HEK293 (cell line): ENCODE results near the gene ZDHHC14.
"Not testable (repeated sequence)": the region's sequence is repeated elsewhere in the genome, so short reads cannot be mapped to it uniquely, and the experiment has no call there.

ENCODE experiments used
- CTCF ChIA-PET: fragments of 350-600 bp; formaldehyde crosslinking; extraction: SDS; loops from one replicate; lab custom pipeline; 2021; ENCODE audit warnings: antibody characterized with exemption; lab: Yijun Ruan, JAX
- POLR2A ChIA-PET: fragments of 300-600 bp; formaldehyde crosslinking; extraction: SDS; loops from one replicate; lab custom pipeline; 2020; ENCODE audit warnings: antibody characterized with exemption, inconsistent platforms; lab: Yijun Ruan, JAX
- H3K27ac ChIP-seq: fragments of 200-500 bp; sonication (Bioruptor generic); 2 replicates; pipeline ENCODE4 v1.5.1; 2014; ENCODE audit warnings: low read depth, low read length, control low read depth, inconsistent platforms; ENCODE audit errors: extremely low read depth
- H3K36me3 ChIP-seq, 2 experiments: fragments of 200-500 bp in 1 of 2; sonication (Bioruptor generic) in 1 of 2; 1 replicate in 1 of 2; 2 replicates in 1 of 2; pipeline ENCODE4 v1.5.1; 2014 to 2017; ENCODE audit warnings: inconsistent platforms in 2 of 2, low read length in 2 of 2; ENCODE audit not compliant: control insufficient read depth in 2 of 2, insufficient read depth in 1 of 2
- H3K4me1 ChIP-seq: fragments of 200-500 bp; sonication (Bioruptor generic); 2 replicates; pipeline ENCODE4 v1.5.1; 2014; ENCODE audit warnings: mild to moderate bottlenecking, low read length, inconsistent platforms; ENCODE audit not compliant: control insufficient read depth, insufficient read depth
- H3K4me3 ChIP-seq: 2 replicates; pipeline ENCODE4 v1.5.1; 2011; ENCODE audit warnings: low read depth, mild to moderate bottlenecking, control low read depth, low read length, moderate library complexity
- H3K9me3 ChIP-seq: fragments of 200-500 bp; sonication (Bioruptor generic); 2 replicates; pipeline ENCODE4 v1.5.1; 2014; ENCODE audit warnings: low read depth, low read length, inconsistent platforms; ENCODE audit not compliant: control insufficient read depth, insufficient read depth
- GLI4 ChIP-seq: fragments of 450-650 bp; formaldehyde crosslinking; IDR thresholded peaks from 2 replicates; pipeline ENCODE4 v1.5.1; 2016; ENCODE audit warnings: missing biosample characterization, missing genetic modification characterization
- KLF16 ChIP-seq: fragments of 450-650 bp; formaldehyde crosslinking; IDR thresholded peaks from 2 replicates; pipeline ENCODE4 v1.5.1; 2017; ENCODE audit warnings: missing biosample characterization, missing genetic modification characterization
- PRDM10 ChIP-seq: fragments of 450-650 bp; formaldehyde crosslinking; IDR thresholded peaks from 2 replicates; pipeline ENCODE4 v1.5.1; 2016; ENCODE audit warnings: missing biosample characterization, missing genetic modification characterization
- RBAK ChIP-seq: fragments of 450-650 bp; formaldehyde crosslinking; IDR thresholded peaks from 2 replicates; pipeline ENCODE4 v1.5.1; 2016; ENCODE audit warnings: missing biosample characterization, missing genetic modification characterization
- SALL2 ChIP-seq: fragments of 450-650 bp; formaldehyde crosslinking; IDR thresholded peaks from 2 replicates; pipeline ENCODE4 v1.5.0; 2017; ENCODE audit warnings: missing biosample characterization, mild to moderate bottlenecking, missing genetic modification characterization, borderline replicate concordance
- ZBTB7A ChIP-seq: fragments of 450-650 bp; formaldehyde crosslinking; IDR thresholded peaks from 2 replicates; pipeline ENCODE4 v1.5.1; 2016; ENCODE audit warnings: low read depth, missing biosample characterization, missing genetic modification characterization
- ZBTB8A ChIP-seq: fragments of 450-650 bp; formaldehyde crosslinking; IDR thresholded peaks from 2 replicates; pipeline ENCODE4 v1.5.1; 2016; ENCODE audit warnings: missing biosample characterization, missing genetic modification characterization
- ZNF24 ChIP-seq: fragments of 450-650 bp; formaldehyde crosslinking; IDR thresholded peaks from 2 replicates; pipeline ENCODE4 v1.5.1; 2016; ENCODE audit warnings: missing biosample characterization, missing genetic modification characterization
- ZNF335 ChIP-seq: fragments of 450-650 bp; formaldehyde crosslinking; conservative IDR thresholded peaks from 2 replicates; pipeline ENCODE4 v1.5.1; 2016; ENCODE audit warnings: missing biosample characterization, missing genetic modification characterization
- ZNF423 ChIP-seq: fragments of 450-650 bp; formaldehyde crosslinking; IDR thresholded peaks from 2 replicates; pipeline ENCODE4 v1.5.1; 2016; ENCODE audit warnings: missing biosample characterization, missing genetic modification characterization
- ZNF433 ChIP-seq: fragments of 450-650 bp; formaldehyde crosslinking; IDR thresholded peaks from 2 replicates; pipeline ENCODE4 v1.5.1; 2016; ENCODE audit warnings: missing biosample characterization, missing genetic modification characterization, low read depth
- ZNF560 ChIP-seq: fragments of 450-650 bp; formaldehyde crosslinking; IDR thresholded peaks from 2 replicates; pipeline ENCODE4 v1.5.1; 2017; ENCODE audit warnings: missing biosample characterization, missing genetic modification characterization, borderline replicate concordance
- ZNF629 ChIP-seq: fragments of 450-650 bp; formaldehyde crosslinking; IDR thresholded peaks from 2 replicates; pipeline ENCODE4 v1.5.1; 2017; ENCODE audit warnings: missing biosample characterization, missing genetic modification characterization
- ZNF645 ChIP-seq: fragments of 450-650 bp; formaldehyde crosslinking; IDR thresholded peaks from 2 replicates; pipeline ENCODE4; 2016; ENCODE audit warnings: missing biosample characterization, missing genetic modification characterization
- ZNF654 ChIP-seq: fragments of 450-650 bp; formaldehyde crosslinking; IDR thresholded peaks from 2 replicates; pipeline ENCODE4 v1.5.1; 2016; ENCODE audit warnings: low read depth, missing biosample characterization, missing genetic modification characterization
- TF ChIP-seq, protein P1 (sequence below): fragments of 450-650 bp; formaldehyde crosslinking; IDR thresholded peaks from 2 replicates; pipeline ENCODE4 v1.5.1; 2016; ENCODE audit warnings: missing biosample characterization, missing genetic modification characterization

ZDHHC14 gene

GRCh38 chr6:157689875-157690274, 308.9 kb downstream of the ZDHHC14 start:
- H3K36me3 ChIP-seq, result no peaks in the 10 kb centered on the region
- no peaks in the 10 kb centered on the region for H3K9me3 ChIP-seq
- no peak overlapping the region for H3K27ac ChIP-seq
- no peak overlapping the region for H3K4me3 ChIP-seq
- POLR2A ChIA-PET, result no interaction called here
- CTCF ChIA-PET, result interaction anchor here (1.5 kb wide), 1 partner anchor 22 kb away, joined by 5 read pairs; no protein-coding TSS in a partner anchor
- no peak for TF ChIP-seq ZNF629 (tag by site-specific recombination)
- no peak for TF ChIP-seq ZNF654 (tag by site-specific recombination)
- TF ChIP-seq ZBTB7A, result no peak
- TF ChIP-seq KLF16 (tag by site-specific recombination), result no peak
- TF ChIP-seq ZNF335, result no peak
- no peak for TF ChIP-seq ZNF560 (tag by site-specific recombination)
- no peak for TF ChIP-seq ZNF645
- no peak for TF ChIP-seq SALL2
- TF ChIP-seq ZNF433 (tag by site-specific recombination), result no peak
- TF ChIP-seq GLI4 (tag by site-specific recombination), result no peak
- TF ChIP-seq ZBTB8A (tag by site-specific recombination), result no peak
- TF ChIP-seq RBAK (tag by site-specific recombination), result no peak
- TF ChIP-seq ZNF423, result no peak
- TF ChIP-seq, protein P1, sequence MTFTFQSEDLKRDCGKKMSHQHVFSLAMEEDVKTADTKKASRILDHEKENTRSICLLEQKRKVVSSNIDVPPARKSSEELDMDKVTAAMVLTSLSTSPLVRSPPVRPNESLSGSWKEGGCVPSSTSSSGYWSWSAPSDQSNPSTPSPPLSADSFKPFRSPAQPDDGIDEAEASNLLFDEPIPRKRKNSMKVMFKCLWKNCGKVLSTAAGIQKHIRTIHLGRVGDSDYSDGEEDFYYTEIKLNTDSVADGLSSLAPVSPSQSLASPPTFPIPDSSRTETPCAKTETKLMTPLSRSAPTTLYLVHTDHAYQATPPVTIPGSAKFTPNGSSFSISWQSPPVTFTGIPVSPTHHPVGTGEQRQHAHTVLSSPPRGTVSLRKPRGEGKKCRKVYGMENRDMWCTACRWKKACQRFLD (tag by site-specific recombination), result no peak
- no peaks in the 10 kb centered on the region for H3K4me1 ChIP-seq

DNA sequence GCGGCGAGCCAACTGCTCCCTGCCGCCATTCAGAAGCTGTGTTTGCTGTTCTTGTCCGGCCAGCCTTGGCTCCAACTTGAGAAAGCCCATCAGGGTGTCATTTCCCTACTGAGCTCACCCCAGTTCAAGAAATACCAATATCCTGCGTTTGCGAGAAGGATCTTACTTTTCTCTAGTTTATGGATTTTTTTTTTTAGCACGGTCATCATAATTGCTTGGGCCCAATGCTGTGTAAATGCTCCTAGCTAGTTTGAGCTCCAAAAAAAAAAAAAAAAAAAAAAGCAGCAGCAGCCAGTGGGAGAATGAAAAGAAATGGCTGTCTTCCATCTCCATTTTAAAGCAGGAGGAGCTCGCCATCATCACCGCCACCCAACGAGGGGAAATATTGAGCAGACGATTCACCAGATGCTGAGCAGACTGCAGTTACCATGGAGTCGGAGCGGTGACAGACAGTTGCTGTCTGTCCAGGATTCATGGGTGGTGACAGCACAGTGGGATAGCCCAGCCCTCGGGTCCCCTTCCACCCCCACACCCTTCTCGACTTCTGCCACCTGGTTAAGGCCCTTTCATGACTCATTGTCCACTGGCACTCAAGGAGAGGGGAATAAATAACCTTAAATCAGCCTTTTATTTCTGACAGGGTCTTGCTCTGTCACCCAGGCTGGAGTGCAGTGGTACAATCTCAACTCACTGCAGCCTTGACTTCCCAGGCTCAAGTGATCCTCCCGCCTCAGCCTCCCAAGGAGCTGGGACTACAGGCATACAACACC, 309.6 kb downstream of the ZDHHC14 start:
- H3K4me1 ChIP-seq, result no peaks in the 10 kb centered on the region
- H3K36me3 ChIP-seq, result no peaks in the 10 kb centered on the region
- H3K9me3 ChIP-seq, result no peaks in the 10 kb centered on the region
- no peak overlapping the region for H3K27ac ChIP-seq
- ChIA-PET POLR2A (interaction anchor here (0.7 kb wide), 1 partner anchor 222 kb away, joined by 5 read pairs; no protein-coding TSS in a partner anchor), CTCF (interaction anchor here (1.4 kb wide), 1 partner anchor 21 kb away, joined by 5 read pairs; no protein-coding TSS in a partner anchor)
- TF ChIP-seq ZNF24 (tag by site-specific recombination) (no peak), PRDM10 (tag by site-specific recombination) (peak; percentile 68)
- H3K4me3 ChIP-seq, result no peak overlapping the region

- H3K36me3 ChIP-seq, POLR2A ChIA-PET, H3K9me3 ChIP-seq, H3K4me3 ChIP-seq, H3K4me1 ChIP-seq, H3K27ac ChIP-seq: not testable (repeated sequence)
- CTCF ChIA-PET, result interaction anchor here (1.4 kb wide), 1 partner anchor 20 kb away, joined by 5 read pairs; no protein-coding TSS in a partner anchor
These were observed 310.6 kb downstream of the ZDHHC14 start for GRCh38 chr6:157691621-157692020.
